H9 (cell line): ENCODE results near the gene KIAA0753. TPM values are rescaled to one million over a fixed set of nuclear protein-coding genes. Genes with fewer than 3 reads are reported as not detected.

Experiments used
- DNase-seq: peaks from one replicate; pipeline ENCODE4 v3.0.0-alpha.2; 2017
- H2AFZ ChIP-seq: one replicate; pipeline ENCODE4 v1.6.1; 2013; ENCODE audit warnings: mild to moderate bottlenecking, low read length, control low read depth, moderate library complexity
- H2AK5ac ChIP-seq: 2 replicates; pipeline ENCODE4 v1.6.1; 2013; ENCODE audit warnings: low read length, control low read depth, mixed read lengths; ENCODE audit not compliant: insufficient read length
- H2BK120ac ChIP-seq: one replicate; pipeline ENCODE4 v1.6.1; 2013; ENCODE audit warnings: low read depth, mild to moderate bottlenecking, low read length, control low read depth, inconsistent platforms; ENCODE audit not compliant: poor library complexity, severe bottlenecking
- H2BK12ac ChIP-seq: 2 replicates; pipeline ENCODE4 v1.6.1; 2013; ENCODE audit warnings: low read length, control low read depth, mixed read lengths, low read depth; ENCODE audit not compliant: insufficient read length
- H2BK15ac ChIP-seq: 2 replicates; pipeline ENCODE4 v1.6.1; 2013; ENCODE audit warnings: low read depth, low read length, control low read depth
- H2BK20ac ChIP-seq: one replicate; pipeline ENCODE4 v1.6.1; 2013; ENCODE audit warnings: low read depth, mild to moderate bottlenecking, low read length, control low read depth, inconsistent platforms; ENCODE audit not compliant: poor library complexity, severe bottlenecking
- H2BK5ac ChIP-seq: 2 replicates; pipeline ENCODE4 v1.6.1; 2013; ENCODE audit warnings: low read length, control low read depth, mixed read lengths; ENCODE audit not compliant: insufficient read length
- H3K14ac ChIP-seq: 2 replicates; pipeline ENCODE4 v1.6.1; 2013; ENCODE audit warnings: low read length, control low read depth; ENCODE audit not compliant: insufficient read depth
- H3K18ac ChIP-seq: 2 replicates; pipeline ENCODE4 v1.6.1; 2013; ENCODE audit warnings: low read depth, mild to moderate bottlenecking, mixed read lengths, low read length, control low read depth; ENCODE audit not compliant: insufficient read length
- H3K23ac ChIP-seq: 2 replicates; pipeline ENCODE4 v1.6.1; 2013; ENCODE audit warnings: low read length, control low read depth, mixed read lengths, low read depth; ENCODE audit not compliant: insufficient read length
- H3K23me2 ChIP-seq: 2 replicates; pipeline ENCODE4 v1.6.1; 2013; ENCODE audit warnings: low read depth, mild to moderate bottlenecking, mixed read lengths, low read length, control low read depth; ENCODE audit not compliant: insufficient read length, poor library complexity, severe bottlenecking
- H3K27ac ChIP-seq: 2 replicates; pipeline ENCODE4 v1.5.1; 2013; ENCODE audit warnings: low read length, control low read depth, mixed read lengths, low read depth; ENCODE audit not compliant: insufficient read length
- H3K27me3 ChIP-seq: 2 replicates; pipeline ENCODE4 v1.6.1; 2013; ENCODE audit warnings: low read length, control low read depth, inconsistent platforms; ENCODE audit not compliant: insufficient read depth
- H3K4ac ChIP-seq: 2 replicates; pipeline ENCODE4 v1.6.1; 2013; ENCODE audit warnings: low read depth, mild to moderate bottlenecking, control low read depth, inconsistent platforms, low read length, moderate library complexity
- H3K4me1 ChIP-seq: 2 replicates; pipeline ENCODE4 v1.6.1; 2013; ENCODE audit warnings: low read length, control low read depth, inconsistent platforms; ENCODE audit not compliant: insufficient read depth
- H3K4me2 ChIP-seq: 2 replicates; pipeline ENCODE4 v1.6.1; 2013; ENCODE audit warnings: low read length, control low read depth, mixed read lengths; ENCODE audit not compliant: insufficient read length, insufficient read depth
- H3K56ac ChIP-seq: 2 replicates; pipeline ENCODE4 v1.6.1; 2013; ENCODE audit warnings: low read depth, mild to moderate bottlenecking, mixed read lengths, low read length, control low read depth; ENCODE audit not compliant: insufficient read length
- H3K79me1 ChIP-seq: 2 replicates; pipeline ENCODE4 v1.6.1; 2013; ENCODE audit warnings: low read depth, mild to moderate bottlenecking, moderate library complexity, low read length, control low read depth, inconsistent platforms; ENCODE audit not compliant: insufficient read depth, poor library complexity, severe bottlenecking
- H3K79me2 ChIP-seq: 2 replicates; pipeline ENCODE4 v1.6.1; 2013; ENCODE audit warnings: low read length, control low read depth, inconsistent platforms; ENCODE audit not compliant: insufficient read depth
- H3K9ac ChIP-seq: 2 replicates; pipeline ENCODE4 v1.6.1; 2013; ENCODE audit warnings: low read length, control low read depth, mixed read lengths; ENCODE audit not compliant: insufficient read length; ENCODE audit errors: extremely low read depth
- H3K9me3 ChIP-seq: one replicate; pipeline ENCODE4 v1.6.1; 2013; ENCODE audit warnings: low read depth, low read length, inconsistent platforms; ENCODE audit not compliant: control insufficient read depth
- H3T11ph ChIP-seq: one replicate; pipeline ENCODE4 v1.6.1; 2013; ENCODE audit warnings: mild to moderate bottlenecking, low read length, control low read depth, inconsistent platforms
- H4K20me1 ChIP-seq: one replicate; pipeline ENCODE4 v1.6.1; 2013; ENCODE audit not compliant: control insufficient read depth, insufficient read length, insufficient read depth
- H4K5ac ChIP-seq: 2 replicates; pipeline ENCODE4 v1.6.1; 2013; ENCODE audit warnings: low read depth, mild to moderate bottlenecking, mixed read lengths, low read length, control low read depth; ENCODE audit not compliant: insufficient read length
- H4K8ac ChIP-seq: replicated peaks from 2 replicates; pipeline ENCODE4 v1.6.1; 2013; ENCODE audit warnings: low read length, control low read depth, mixed read lengths, low read depth; ENCODE audit not compliant: insufficient read length
- H4K91ac ChIP-seq: 2 replicates; pipeline ENCODE4 v1.6.1; 2013; ENCODE audit warnings: low read depth, mild to moderate bottlenecking, moderate library complexity, mixed read lengths, low read length, control low read depth; ENCODE audit not compliant: insufficient read length
- H3K27ac Mint-ChIP-seq, 3 experiments: 2 replicates in 2 of 3; 3 replicates in 1 of 3; pipeline ENCODE4 v1.8.0; 2020 to 2021; ENCODE audit warnings: mixed read lengths in 3 of 3, mild to moderate bottlenecking in 1 of 3, moderate library complexity in 1 of 3
- H3K27me3 Mint-ChIP-seq: 2 replicates; pipeline ENCODE4 v1.8.0; 2021; ENCODE audit warnings: low read depth, mild to moderate bottlenecking, moderate library complexity, mixed read lengths
- H3K36me3 Mint-ChIP-seq, 3 experiments: 2 replicates in 2 of 3; 3 replicates in 1 of 3; pipeline ENCODE4 v1.8.0; 2020 to 2021; ENCODE audit warnings: low read depth in 3 of 3, mixed read lengths in 3 of 3; ENCODE audit not compliant: insufficient read depth in 1 of 3
- H3K4me1 Mint-ChIP-seq, 2 experiments: 2 replicates each; pipeline ENCODE4 v1.8.0; 2020; ENCODE audit warnings: mixed read lengths in 2 of 2
- H3K4me3 Mint-ChIP-seq, 2 experiments: 2 replicates in 1 of 2; 3 replicates in 1 of 2; pipeline ENCODE4 v1.8.0; 2020 to 2021; ENCODE audit warnings: mild to moderate bottlenecking in 2 of 2, mixed read lengths in 2 of 2, moderate library complexity in 1 of 2
- H3K9me3 Mint-ChIP-seq, 2 experiments: 2 replicates in 1 of 2; 3 replicates in 1 of 2; pipeline ENCODE4 v1.8.0; 2020; ENCODE audit warnings: mild to moderate bottlenecking in 2 of 2, mixed read lengths in 2 of 2, moderate library complexity in 1 of 2
- WGBS: extraction: QIAGEN DNeasy Blood & Tissue Kit; methylation state at CpG from one replicate; pipeline ENCODE4 v1.1.7; 2013; ENCODE audit warnings: missing lambda C conversion rate, low lambda C conversion rate, mixed read lengths; ENCODE audit not compliant: insufficient read length; ENCODE audit errors: extremely low coverage; 5-methylcytosine and 5-hydroxymethylcytosine counted together
- total RNA-seq: library from RNA; stranded (reverse); gene quantifications from 2 replicates; pipeline ENCODE4 v1.2.1, GENCODE V29; 2021
- TF ChIP-seq, protein P1 (sequence below): fragments of 200-600 bp; sonication (generic); conservative IDR thresholded peaks from 3 replicates; pipeline ENCODE4 v1.8.0; 2021; ENCODE audit warnings: antibody characterized with exemption, mild to moderate bottlenecking

KIAA0753 gene
- total RNA-seq, 1 experiment from 2014 or later: 37.2 TPM

DNA sequence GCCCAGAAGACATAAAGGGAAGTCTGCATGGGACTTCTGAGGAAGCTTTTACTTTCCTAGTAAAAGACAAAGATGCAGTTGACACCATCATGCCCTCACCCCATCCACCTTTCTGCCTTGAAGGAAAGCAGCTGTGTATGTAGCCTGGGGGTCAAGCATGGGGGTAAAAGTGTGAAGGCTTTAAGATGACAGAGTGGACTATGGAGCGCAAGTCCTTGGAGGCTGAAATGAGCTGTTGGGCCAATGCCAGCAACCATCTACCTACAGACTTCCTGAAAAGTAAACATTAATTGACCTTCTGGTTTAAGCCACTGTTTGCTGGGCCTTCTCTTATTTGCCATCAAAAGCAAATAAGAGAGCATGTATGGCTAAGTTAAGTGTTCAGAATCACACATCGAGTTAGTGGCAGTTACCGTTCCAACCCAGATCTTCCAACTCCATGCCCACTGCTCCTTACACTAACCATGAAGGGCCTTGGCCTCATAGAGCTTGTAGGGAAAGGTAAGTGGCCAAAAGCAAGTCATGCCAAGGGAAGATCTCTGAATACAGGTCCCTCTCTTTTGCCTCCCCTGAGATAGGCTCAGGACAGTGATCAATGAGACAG, 42.7 kb upstream of the KIAA0753 start:
- Histone ChIP-seq H3K56ac (no peak overlapping the region), H2AK5ac (no peak overlapping the region), H3K4me1 (no peaks in the 10 kb centered on the region), H2BK15ac (no peak overlapping the region), H3K4me2 (no peak overlapping the region), H3K23ac (no peak overlapping the region), H3K23me2 (no peaks in the 10 kb centered on the region), H2BK120ac (no peak overlapping the region), H3K18ac (no peak overlapping the region), H3K79me2 (no peaks in the 10 kb centered on the region), H3K9ac (no peak overlapping the region), H3T11ph (no peak overlapping the region), H4K91ac (no peak overlapping the region), H3K27ac (no peak overlapping the region), H3K14ac (no peak overlapping the region), H4K5ac (no peak overlapping the region), H2BK20ac (no peak overlapping the region), H4K20me1 (no peaks in the 10 kb centered on the region), H4K8ac (no peak overlapping the region), H3K27me3 (no peaks in the 10 kb centered on the region), H3K4ac (no peak overlapping the region), H2AFZ (no peak overlapping the region), H3K79me1 (no peaks in the 10 kb centered on the region), H2BK12ac (no peak overlapping the region), H3K9me3 (no peaks in the 10 kb centered on the region), H2BK5ac (no peak overlapping the region)
- Mint-ChIP-seq H3K9me3 (no peaks in the 10 kb centered on the region; a peak in 1 of 5 replicates), H3K36me3 (no peaks in the 10 kb centered on the region), H3K27ac (no peak overlapping the region), H3K27me3 (peaks cover 9% of the 10 kb centered on the region), H3K4me3 (no peak overlapping the region), H3K4me1 (no peaks in the 10 kb centered on the region)
- no peak for DNase-seq
- no CpG with 5 or more reads among the region's 3 CpGs for WGBS
- TF ChIP-seq, protein P1, sequence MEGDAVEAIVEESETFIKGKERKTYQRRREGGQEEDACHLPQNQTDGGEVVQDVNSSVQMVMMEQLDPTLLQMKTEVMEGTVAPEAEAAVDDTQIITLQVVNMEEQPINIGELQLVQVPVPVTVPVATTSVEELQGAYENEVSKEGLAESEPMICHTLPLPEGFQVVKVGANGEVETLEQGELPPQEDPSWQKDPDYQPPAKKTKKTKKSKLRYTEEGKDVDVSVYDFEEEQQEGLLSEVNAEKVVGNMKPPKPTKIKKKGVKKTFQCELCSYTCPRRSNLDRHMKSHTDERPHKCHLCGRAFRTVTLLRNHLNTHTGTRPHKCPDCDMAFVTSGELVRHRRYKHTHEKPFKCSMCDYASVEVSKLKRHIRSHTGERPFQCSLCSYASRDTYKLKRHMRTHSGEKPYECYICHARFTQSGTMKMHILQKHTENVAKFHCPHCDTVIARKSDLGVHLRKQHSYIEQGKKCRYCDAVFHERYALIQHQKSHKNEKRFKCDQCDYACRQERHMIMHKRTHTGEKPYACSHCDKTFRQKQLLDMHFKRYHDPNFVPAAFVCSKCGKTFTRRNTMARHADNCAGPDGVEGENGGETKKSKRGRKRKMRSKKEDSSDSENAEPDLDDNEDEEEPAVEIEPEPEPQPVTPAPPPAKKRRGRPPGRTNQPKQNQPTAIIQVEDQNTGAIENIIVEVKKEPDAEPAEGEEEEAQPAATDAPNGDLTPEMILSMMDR: no peak
